ENCODE results near the gene VAMP7.
"Not testable (repeated sequence)": the region's sequence is repeated elsewhere in the genome, so short reads cannot be mapped to it uniquely, and the experiment has no call there.

VAMP7 gene

GRCh38 chrX:155923200-155923599 lies 42.1 kb downstream of the VAMP7 start:
- DNase-seq: no peak

GRCh38 chrX:155930852-155931618 lies 49.9 kb downstream of the VAMP7 start:
- DNase-seq: not testable (repeated sequence)

DNA sequence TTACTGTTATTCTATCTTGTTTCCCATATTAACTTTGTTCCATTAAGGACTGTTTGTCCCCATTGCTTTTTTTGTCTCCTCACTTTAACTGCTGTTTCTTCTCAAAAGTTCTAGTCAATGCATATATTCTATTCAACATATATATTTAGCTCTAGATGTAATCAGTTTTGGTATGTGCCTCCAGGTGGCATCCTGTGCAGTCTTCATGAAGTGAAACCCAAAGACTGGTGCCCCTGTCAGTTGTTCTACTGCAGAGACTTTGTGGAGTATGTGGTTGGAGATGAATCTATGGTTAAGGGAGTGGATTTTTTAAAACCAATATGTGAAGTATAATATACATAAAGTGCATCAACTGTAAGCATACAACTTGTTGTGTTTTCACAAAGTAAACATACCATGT lies 57.0 kb downstream of the VAMP7 start:
- DNase-seq: no peak

GRCh38 chrX:155949098-155949497 lies 68.0 kb downstream of the VAMP7 start:
- no peak for DNase-seq

DNA sequence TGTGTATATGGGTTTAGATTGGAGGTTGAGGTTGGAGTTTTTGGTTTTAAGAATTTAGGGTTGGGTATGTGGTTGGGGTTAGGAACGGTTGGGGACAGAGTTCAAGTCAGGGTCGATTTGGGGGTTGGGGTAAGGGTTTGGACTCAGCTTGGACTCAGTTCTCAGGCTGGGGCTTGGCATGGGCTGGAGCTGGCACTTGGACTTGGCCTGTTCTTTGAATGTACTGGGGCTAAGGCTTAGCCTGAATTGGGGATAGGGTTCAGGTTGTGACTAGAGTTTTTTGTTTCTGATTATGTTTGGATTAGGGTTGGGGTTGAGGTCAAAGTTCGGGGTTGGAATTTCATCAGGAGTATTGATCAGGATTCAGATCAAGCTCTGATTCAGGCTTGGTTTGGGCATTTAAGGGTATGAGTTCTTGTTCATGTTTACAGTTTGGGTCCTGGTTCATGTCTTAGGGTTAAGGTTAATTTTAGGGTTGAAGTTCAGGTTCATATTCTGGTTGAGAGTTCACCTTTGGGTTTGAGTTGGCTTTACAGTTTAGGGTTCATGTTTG lies 70.2 kb downstream of the VAMP7 start:
- DNase-seq: no peak

- no peak for DNase-seq
Measured at GRCh38 chrX:155953055-155953454, 71.9 kb downstream of the VAMP7 start.

- DNase-seq: no peak
Measured at GRCh38 chrX:155954793-155955192, 73.6 kb downstream of the VAMP7 start.

GRCh38 chrX:155956099-155956498 lies 75.0 kb downstream of the VAMP7 start:
- DNase-seq: no peak

- DNase-seq: no peak
Measured at GRCh38 chrX:155956649-155957048, 75.5 kb downstream of the VAMP7 start.

DNA sequence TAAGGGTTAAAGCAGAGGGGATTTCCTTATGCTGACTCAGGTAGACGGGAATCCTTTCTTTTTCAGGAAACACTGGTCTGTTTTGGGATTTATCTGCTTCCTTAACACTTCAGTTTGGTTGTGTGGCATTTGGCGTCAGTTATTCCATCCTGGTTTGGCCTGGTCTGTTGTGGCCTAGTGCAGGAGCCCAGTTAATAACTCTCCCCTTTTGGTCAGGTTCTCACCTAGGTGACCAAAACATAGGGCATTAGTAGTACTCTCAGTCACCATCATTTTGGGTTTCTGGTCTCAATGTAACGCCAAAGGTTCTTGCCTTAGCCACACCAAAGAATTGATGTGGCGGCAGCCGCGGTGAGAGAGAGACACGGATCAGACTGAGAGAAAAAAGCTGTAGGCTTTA lies 76.7 kb downstream of the VAMP7 start:
- no peak for DNase-seq

GRCh38 chrX:155959018-155959587 lies 78.0 kb downstream of the VAMP7 start:
- no peak for DNase-seq

GRCh38 chrX:155962906-155963305 lies 81.8 kb downstream of the VAMP7 start:
- no peak for DNase-seq

DNA sequence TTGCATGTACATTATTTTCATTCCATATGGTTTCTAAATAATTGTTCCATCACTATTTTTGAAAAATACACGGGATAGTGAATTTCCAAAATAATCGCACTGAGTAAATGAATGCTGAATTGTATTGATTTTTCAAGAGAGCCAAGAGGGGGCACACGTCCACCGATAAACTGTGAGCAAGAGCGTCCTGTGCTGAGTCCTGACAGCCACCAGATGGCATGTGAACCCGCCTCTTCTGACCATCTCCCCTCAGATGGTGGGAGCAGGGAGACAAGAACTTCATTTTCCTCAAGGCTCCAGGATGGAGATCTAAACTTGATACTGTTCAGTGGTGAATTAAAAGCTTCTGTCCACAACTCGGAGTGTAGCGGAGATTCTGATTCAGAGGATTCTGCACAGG lies 85.7 kb downstream of the VAMP7 start:
- DNase-seq: no peak

DNA sequence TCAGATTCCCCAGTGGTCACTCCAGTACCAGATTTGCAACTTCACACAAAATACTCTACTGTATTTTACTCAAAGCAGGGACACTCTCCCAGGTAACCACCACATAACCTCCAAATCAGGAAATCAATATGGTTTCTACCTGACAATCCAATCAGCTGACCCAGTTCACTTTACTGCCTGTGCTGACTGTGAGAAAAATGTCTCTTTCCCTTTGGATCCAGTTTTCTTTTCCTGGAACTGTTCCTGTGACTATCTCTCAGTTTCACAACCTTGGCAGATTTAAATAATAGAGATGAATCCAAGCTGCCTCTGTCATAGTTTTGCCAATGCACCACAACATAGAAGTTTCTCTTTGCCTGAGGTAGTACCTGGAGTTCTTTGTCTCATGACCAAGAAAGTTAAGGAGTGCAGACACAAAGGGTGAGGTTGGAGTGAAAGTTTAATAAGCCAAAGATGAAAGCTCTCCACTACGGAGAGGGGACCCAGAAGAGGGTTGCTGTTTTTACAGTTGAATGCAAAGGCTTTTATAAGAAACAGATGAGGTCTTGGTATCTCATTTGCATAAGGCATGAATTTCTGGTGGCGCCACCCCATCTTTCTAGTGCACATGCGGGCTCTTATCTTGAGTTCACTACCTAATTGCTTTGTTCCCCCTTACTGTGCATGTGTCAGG lies 86.6 kb downstream of the VAMP7 start:
- DNase-seq: no peak

DNA sequence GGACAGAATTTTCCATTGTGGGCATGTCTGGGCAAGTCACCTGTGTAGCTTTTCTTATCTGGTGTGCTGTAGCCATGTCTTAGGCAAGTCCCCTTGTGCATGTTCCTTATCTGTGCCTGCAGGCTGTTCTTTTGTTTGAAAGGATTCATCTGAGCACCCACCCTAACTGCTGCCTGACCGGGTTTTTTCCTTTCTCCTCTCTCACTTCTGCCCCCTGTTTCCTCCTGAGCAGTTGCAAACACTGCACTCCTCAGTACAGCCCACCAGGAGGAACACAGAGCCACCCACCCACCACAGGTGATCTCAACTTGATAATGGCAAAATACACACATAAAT lies 87.1 kb downstream of the VAMP7 start:
- no peak for DNase-seq

GRCh38 chrX:155968791-155969190 lies 87.6 kb downstream of the VAMP7 start:
- no peak for DNase-seq

GRCh38 chrX:155971658-155972057 lies 90.5 kb downstream of the VAMP7 start:
- DNase-seq: not testable (repeated sequence)

DNA sequence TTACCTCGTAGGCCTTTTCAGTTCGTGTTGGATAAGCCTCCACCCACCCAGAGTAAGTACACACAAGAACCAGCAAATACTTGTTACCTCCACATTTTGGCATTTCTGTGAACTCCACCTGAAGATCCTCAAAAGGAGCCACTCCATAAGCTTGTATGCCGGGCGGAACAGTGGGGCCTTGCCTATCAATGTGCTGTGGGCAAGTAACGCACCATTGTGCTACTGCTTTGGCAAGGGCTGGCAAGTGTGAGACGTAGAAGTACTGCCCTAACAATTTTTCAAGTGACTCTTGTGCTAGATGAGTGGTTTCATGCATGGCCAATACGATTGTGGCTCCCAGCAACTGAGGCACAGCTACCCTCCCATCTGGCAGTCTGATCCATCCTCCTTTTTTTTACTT lies 91.1 kb downstream of the VAMP7 start:
- DNase-seq: not testable (repeated sequence)

- no peak for DNase-seq
Measured at GRCh38 chrX:155983326-155983725, 102.2 kb downstream of the VAMP7 start.

GRCh38 chrX:155985208-155985607 lies 104.1 kb downstream of the VAMP7 start:
- no peak for DNase-seq

DNA sequence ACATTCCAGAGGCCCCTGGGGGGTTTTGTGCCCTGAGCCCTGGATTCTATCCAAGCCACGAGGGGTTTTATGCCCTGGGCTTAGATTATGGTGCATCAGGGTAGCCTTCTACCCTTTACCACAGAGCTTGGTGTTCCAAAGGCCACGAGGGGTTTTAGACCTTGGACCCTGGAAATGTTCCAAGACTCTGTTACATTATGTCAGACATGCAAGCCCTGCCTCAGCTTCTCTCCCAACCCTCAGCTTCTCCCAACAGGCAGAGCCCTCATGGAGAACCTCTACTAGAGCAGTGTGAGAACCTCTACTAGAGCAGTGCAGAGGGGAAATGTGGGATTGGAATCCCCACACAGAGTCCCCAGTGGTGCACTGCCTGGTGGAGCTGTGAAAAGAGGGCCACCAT lies 105.8 kb downstream of the VAMP7 start:
- not testable (repeated sequence) for DNase-seq

- DNase-seq: no peak
Measured at GRCh38 chrX:155988859-155989258, 107.7 kb downstream of the VAMP7 start.

Data from NCI-H774 (cell line).